ENCODE results near the gene MINDY4. TPM values are rescaled to one million over a fixed set of nuclear protein-coding genes. Genes with fewer than 3 reads are reported as not detected.

Gene MINDY4
- total RNA-seq, 2 donors from 2014 or later: 7.5 to 8.6 TPM

DNA sequence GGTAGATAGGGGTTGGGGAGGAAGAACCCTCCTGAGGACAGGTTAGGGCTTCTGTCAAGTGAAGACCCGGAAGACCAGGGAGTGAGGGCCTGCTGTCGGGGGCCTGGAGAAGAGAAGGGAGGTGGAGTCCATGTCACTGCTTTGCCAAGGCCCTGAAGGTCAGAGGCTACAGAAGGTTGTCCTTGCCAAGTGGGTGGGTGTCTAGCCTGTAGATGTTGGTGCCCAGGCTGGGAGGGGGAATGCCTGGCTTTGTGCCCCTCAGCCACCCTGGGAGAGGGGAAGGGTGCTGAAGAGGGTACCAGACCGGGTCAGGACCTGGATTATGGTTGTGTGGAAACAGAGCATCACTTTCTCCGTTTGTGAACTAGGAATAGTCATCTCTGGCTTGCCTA, 73.3 kb downstream of the MINDY4 start:
- no peak overlapping the region for H3K27ac ChIP-seq
- no peaks in the 10 kb centered on the region for H3K36me3 ChIP-seq (replicated peaks in 1 of 2; ENCODE audit: insufficient read depth in 1 of 2, low read depth in 2 of 2)
- DNase-seq (no peak), ATAC-seq (no peak)
- no peaks in the 10 kb centered on the region for H3K9me3 ChIP-seq
- TF ChIP-seq CTCF (IDR thresholded peaks at IDR 0.05) (no peak), POLR2A (IDR thresholded peaks at IDR 0.05) (no peak)
- H3K27me3 ChIP-seq: no peaks in the 10 kb centered on the region
- peaks cover 15% of the 10 kb centered on the region for H3K4me1 ChIP-seq
- 90 to 93% methylated on average over 3 to 4 of the region's 4 CpGs for WGBS, 2 donors
- no peak overlapping the region for H3K4me3 ChIP-seq
- intact Hi-C loops (cut with DNase I): no loop called here

DNA sequence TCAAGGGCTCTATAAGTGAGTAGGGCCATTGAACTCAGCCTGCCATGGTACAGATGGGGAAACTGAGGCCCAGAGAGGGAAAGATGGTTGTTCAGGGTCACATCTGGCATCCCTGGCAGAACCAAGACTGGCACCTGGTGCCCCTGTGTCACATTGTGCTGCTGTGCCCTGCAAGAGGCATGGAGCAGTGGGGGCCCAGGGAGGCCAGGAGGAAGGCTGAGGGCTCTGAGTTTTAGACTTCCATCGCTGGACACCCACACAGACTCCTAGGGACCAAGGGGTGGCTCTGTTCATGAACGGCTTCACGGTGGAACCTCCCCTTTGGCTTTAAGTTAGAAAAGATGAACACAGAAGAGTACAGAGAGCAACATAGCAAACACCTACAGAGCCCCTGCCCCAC, 73.7 kb downstream of the MINDY4 start:
- peaks cover 15% of the 10 kb centered on the region for H3K4me1 ChIP-seq
- H3K36me3 ChIP-seq (replicated peaks in 1 of 2; ENCODE audit: insufficient read depth in 1 of 2, low read depth in 2 of 2): no peaks in the 10 kb centered on the region
- 97 to 98% methylated on average over 3 of the region's 3 CpGs for WGBS, 2 donors
- ATAC-seq: no peak
- H3K9me3 ChIP-seq: no peaks in the 10 kb centered on the region
- H3K27ac ChIP-seq: no peak overlapping the region
- no peak overlapping the region for H3K4me3 ChIP-seq
- intact Hi-C loops (cut with DNase I): no loop called here
- TF ChIP-seq CTCF (IDR thresholded peaks at IDR 0.05) (no peak), POLR2A (IDR thresholded peaks at IDR 0.05) (no peak)
- H3K27me3 ChIP-seq: no peaks in the 10 kb centered on the region
- no peak for DNase-seq

DNA sequence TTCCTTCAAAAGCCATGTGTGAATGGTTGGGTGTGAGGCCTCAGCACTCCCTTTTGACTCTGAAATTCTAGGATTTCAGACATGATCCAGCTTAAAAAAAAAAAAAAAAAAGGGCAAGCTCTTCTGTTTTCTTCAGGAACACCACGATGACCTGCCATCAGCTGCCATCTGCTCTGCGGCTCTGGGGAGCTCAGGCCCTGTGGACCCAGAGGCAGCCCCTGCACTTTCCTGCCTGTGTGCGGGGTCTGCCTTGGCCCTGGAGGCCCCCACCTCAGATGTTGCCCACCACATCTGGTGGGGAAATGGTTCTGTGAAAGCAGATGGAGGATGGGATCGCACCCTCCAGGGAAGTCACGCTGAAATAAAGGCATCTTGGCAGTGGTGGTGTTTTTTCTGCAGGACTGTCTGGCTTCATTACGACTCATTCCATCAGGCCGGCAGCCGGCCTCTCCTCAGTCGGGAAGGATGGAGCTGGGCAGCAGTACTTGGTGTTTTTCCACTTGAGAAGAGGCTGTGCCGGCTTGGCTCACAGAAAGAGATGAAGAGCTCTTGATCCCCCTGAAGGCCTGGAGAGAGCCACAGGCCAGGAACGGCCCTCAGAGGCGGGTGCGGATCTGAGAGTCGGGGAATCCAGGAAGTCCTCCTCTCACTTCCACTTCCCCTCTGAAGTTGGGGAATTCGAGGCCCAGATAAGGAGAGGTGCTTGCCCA, 74.4 kb downstream of the MINDY4 start:
- no peak for TF ChIP-seq CTCF (IDR thresholded peaks at IDR 0.05)
- no peak for TF ChIP-seq POLR2A (IDR thresholded peaks at IDR 0.05)
- H3K9me3 ChIP-seq: no peaks in the 10 kb centered on the region
- no peak for DNase-seq
- peak overlapping the region in 2 of 4 donors; percentile 1 to 45 for H3K27ac ChIP-seq
- H3K36me3 ChIP-seq (replicated peaks in 1 of 2; ENCODE audit: insufficient read depth in 1 of 2, low read depth in 2 of 2): no peaks in the 10 kb centered on the region
- ATAC-seq: peak; percentile 25
- intact Hi-C loops (cut with DNase I): no loop called here
- WGBS, 2 donors: 77 to 90% methylated on average over 9 to 15 of the region's 15 CpGs
- no peaks in the 10 kb centered on the region for H3K27me3 ChIP-seq
- peaks cover 15% of the 10 kb centered on the region for H3K4me1 ChIP-seq
- H3K4me3 ChIP-seq: no peak overlapping the region

DNA sequence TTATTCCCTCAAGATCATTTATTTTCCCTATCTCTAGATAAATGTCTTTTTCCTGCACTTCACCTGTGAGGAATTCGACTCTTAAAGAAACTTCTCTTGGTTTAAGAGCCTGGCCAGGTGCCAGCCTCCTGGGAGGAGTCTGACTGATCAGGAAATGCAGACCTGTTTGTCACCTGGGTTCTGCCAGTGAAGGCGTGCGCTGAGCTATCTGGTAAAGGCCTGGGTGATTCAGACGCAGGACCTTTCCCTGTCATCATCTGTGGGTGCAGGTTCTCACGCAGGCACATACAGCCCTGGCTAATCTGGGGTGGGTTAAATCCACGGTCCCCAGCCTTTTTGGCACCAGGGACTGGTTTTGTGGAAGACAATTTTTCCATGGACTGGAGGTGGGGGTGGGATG, 75.2 kb downstream of the MINDY4 start:
- Histone ChIP-seq H3K9me3 (no peaks in the 10 kb centered on the region), H3K36me3 (replicated peaks in 1 of 2; ENCODE audit: insufficient read depth in 1 of 2, low read depth in 2 of 2) (no peaks in the 10 kb centered on the region), H3K27me3 (no peaks in the 10 kb centered on the region), H3K4me1 (peaks cover 15% of the 10 kb centered on the region), H3K27ac (peak overlapping the region in 2 of 4 donors; percentile 1 to 45), H3K4me3 (no peak overlapping the region)
- ATAC-seq (no peak), DNase-seq (peak in 3 of 4 donors; percentile 25 to 43 (median 40))
- intact Hi-C loops (cut with DNase I): no loop called here
- no peak for TF ChIP-seq CTCF (IDR thresholded peaks at IDR 0.05)
- TF ChIP-seq POLR2A (IDR thresholded peaks at IDR 0.05): no peak
- 75% methylated on average over 5 to 6 of the region's 6 CpGs for WGBS, 2 donors
